Activated naive CD4-positive, alpha-beta T cell treated with anti-CD3 and anti-CD28 coated beads, Interleukin-2, amount 10 ng/mL, durations not matched to agents 7 days and 5 days (primary cell): ENCODE measurements around the gene DUSP12.
A peak's percentile ranks its signal among the peaks of the same experiment; 100 is the strongest.

ENCODE experiments used
- CTCF ChIA-PET: fragments of 350-600 bp; sonication (Branson Sonifier 250); formaldehyde crosslinking; loops from one replicate; lab custom pipeline; 2021; ENCODE audit warnings: antibody characterized with exemption; lab: Charles Lee
- DNase-seq: peaks from one replicate; pipeline ENCODE4 v3.0.0-alpha.2; 2020
- H3K27ac Mint-ChIP-seq: one replicate; pipeline ENCODE4 v1.8.0; 2021; ENCODE audit warnings: mild to moderate bottlenecking, moderate library complexity, mixed read lengths
- H3K27me3 Mint-ChIP-seq: one replicate; pipeline ENCODE4 v1.8.0; 2021; ENCODE audit warnings: mild to moderate bottlenecking, mixed read lengths
- H3K36me3 Mint-ChIP-seq: one replicate; pipeline ENCODE4 v1.8.0; 2021; ENCODE audit warnings: mixed read lengths
- H3K4me1 Mint-ChIP-seq: one replicate; pipeline ENCODE4 v1.8.0; 2021; ENCODE audit warnings: mixed read lengths
- H3K4me3 Mint-ChIP-seq: one replicate; pipeline ENCODE4 v1.8.0; 2021; ENCODE audit warnings: mild to moderate bottlenecking, moderate library complexity, mixed read lengths
- H3K9me3 Mint-ChIP-seq: one replicate; pipeline ENCODE4 v1.8.0; 2021; ENCODE audit warnings: mixed read lengths

Gene DUSP12, protein sequence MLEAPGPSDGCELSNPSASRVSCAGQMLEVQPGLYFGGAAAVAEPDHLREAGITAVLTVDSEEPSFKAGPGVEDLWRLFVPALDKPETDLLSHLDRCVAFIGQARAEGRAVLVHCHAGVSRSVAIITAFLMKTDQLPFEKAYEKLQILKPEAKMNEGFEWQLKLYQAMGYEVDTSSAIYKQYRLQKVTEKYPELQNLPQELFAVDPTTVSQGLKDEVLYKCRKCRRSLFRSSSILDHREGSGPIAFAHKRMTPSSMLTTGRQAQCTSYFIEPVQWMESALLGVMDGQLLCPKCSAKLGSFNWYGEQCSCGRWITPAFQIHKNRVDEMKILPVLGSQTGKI

DNA sequence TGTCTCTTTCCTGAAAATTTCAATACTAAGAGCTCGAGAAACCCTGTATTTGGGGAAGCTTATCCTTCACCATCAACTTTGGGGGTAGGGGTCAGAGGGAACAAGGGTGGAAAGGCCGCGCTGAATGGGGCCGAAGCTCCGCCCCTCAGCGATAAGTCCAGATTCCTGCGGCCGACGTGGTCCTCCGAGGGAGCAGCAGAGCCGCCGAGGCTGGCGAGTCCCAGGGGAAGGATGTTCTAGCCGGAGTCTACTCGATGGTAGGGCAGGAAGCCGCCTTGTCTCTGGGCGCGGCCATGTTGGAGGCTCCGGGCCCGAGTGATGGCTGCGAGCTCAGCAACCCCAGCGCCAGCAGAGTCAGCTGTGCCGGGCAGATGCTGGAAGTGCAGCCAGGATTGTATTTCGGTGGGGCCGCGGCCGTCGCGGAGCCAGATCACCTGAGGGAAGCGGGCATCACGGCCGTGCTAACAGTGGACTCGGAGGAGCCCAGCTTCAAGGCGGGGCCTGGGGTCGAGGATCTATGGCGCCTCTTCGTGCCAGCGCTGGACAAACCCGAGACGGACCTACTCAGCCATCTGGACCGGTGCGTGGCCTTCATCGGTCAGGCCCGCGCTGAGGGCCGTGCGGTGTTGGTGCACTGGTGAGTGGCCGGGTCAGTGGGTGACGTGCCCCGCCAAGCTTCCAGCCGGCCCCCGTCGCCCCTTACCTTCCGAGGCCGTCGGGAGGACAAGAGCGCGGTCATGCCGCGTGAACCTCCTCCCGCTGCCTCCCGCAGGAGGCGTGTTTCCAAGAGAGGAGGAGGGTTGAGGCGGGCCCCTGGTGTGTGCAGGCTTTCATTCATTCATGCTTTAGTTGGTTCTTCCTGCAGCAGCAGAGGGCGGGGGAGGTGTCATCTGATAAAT lies at the start of gene DUSP12:
TSS of gene DUSP12 (plus strand) at position 278 of the 899 bp plus-strand sequence. CDS start at position 294, 16 bp downstream.
- peaks cover 11% of the 10 kb centered on the region for H3K27me3 Mint-ChIP-seq
- peaks cover 3% of the 10 kb centered on the region for H3K9me3 Mint-ChIP-seq
- CTCF ChIA-PET = interaction anchor here (0.7 to 2.7 kb wide), 8 partner anchors 8 to 288 kb away, joined by 3 to 13 read pairs (median 4); partner anchors contain the start of gene OLFML2B
- H3K4me1 Mint-ChIP-seq = peaks cover 41% of the 10 kb centered on the region
- DNase-seq = peak; percentile 91
- H3K36me3 Mint-ChIP-seq = peaks cover 27% of the 10 kb centered on the region
- H3K4me3 Mint-ChIP-seq = peak within 1 kb of the TSS; percentile 98
- H3K27ac Mint-ChIP-seq = peak within 1 kb of the TSS; percentile 98

- CTCF ChIA-PET = interaction anchor here (1.0 kb wide), 1 partner anchor 11 kb away, joined by 4 read pairs; no protein-coding TSS in a partner anchor
- H3K27ac Mint-ChIP-seq = no peak overlapping the region
Observed at GRCh38 chr1:161702250-161702649, 47.3 kb upstream of the DUSP12 start.

DNA sequence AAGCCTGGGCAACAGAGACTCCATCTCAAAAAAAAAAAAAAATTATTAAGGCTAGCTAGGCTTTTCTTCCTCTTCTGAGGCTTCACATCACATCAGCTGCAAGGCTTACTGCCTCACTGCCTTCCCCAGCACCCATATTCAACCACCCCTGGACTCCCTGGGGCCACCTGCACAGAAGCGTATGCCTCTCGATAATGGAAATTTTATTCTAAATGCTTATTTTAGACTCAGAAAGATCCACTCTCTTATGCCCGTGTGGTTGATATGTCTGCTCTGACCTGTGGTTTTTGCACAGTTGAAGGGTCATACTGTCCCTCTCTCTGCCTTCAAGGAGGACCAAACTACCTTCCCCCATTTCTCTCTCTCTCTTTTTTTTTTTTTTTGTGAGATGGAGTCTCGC lies 44.0 kb upstream of the DUSP12 start:
- Mint-ChIP-seq H3K36me3 (no peaks in the 10 kb centered on the region), H3K4me1 (no peaks in the 10 kb centered on the region), H3K27ac (no peak overlapping the region), H3K4me3 (no peak overlapping the region), H3K9me3 (no peaks in the 10 kb centered on the region), H3K27me3 (peaks cover 18% of the 10 kb centered on the region)
- DNase-seq = no peak
- CTCF ChIA-PET = no interaction called here

More at GRCh38 chr1:161702250-161702649, 47.3 kb upstream of the DUSP12 start:
- Mint-ChIP-seq H3K4me3 (no peak overlapping the region), H3K27me3 (peaks cover 10% of the 10 kb centered on the region), H3K4me1 (no peaks in the 10 kb centered on the region), H3K9me3 (no peaks in the 10 kb centered on the region), H3K36me3 (no peaks in the 10 kb centered on the region)
- DNase-seq = no peak

- Mint-ChIP-seq H3K36me3 (no peaks in the 10 kb centered on the region), H3K27me3 (peaks cover 24% of the 10 kb centered on the region), H3K4me3 (no peak overlapping the region), H3K9me3 (no peaks in the 10 kb centered on the region), H3K4me1 (no peaks in the 10 kb centered on the region), H3K27ac (no peak overlapping the region)
- DNase-seq = no peak
- CTCF ChIA-PET = no interaction called here
Observed at GRCh38 chr1:161706113-161706481, 43.5 kb upstream of the DUSP12 start.

DNA sequence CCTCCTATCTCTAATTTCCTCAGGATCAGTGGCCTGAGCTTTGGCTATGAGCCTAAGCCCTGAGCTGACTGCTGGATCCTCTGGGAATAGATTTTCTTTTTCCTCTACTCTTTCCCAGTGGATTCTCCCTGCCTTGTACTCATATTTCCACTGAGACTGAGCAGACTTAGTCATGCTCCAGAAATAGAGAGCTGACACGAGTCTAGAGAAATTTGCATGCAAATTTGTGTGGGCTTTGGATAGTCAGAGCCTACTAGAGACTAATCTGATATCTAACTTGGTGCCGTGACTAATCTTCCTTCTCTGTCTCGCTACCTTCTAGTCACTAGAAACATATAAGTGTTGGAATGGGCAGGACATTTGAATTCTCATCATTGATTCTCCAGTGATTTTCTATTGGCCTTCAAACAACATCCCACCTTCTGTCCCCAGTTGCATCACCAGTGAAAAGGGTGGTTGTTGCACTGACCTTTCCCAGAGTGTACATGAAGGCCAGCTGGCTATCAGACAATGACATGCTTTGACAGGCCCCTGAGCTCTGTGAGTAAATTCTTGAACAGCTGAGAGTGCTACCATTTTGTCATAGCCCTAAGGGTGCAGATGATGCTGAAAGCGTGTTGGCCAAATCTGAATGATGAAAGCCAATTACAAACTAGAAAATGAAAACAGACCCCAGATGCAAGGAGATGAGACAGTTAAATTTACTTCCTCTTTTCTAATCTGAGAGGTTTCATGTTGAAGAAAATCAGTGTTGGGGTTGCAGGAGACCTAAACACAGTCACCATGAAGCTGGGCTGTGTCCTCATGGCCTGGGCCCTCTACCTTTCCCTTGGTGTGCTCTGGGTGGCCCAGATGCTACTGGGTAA lies 42.9 kb upstream of the DUSP12 start, which contains the start of gene FCRLA:
TSS of gene FCRLA (plus strand) at position 748 of the 866 bp plus-strand sequence. CDS start at position 784, 36 bp downstream.
- Mint-ChIP-seq H3K27me3 (peaks cover 30% of the 10 kb centered on the region), H3K9me3 (no peaks in the 10 kb centered on the region), H3K36me3 (no peaks in the 10 kb centered on the region), H3K4me3 (no peak within 1 kb of the TSS), H3K4me1 (peaks cover under 1% of the 10 kb centered on the region), H3K27ac (no peak within 1 kb of the TSS)
- CTCF ChIA-PET = interaction anchor here (1.6 kb wide), 1 partner anchor 31 kb away, joined by 7 read pairs; no protein-coding TSS in a partner anchor
- no peak for DNase-seq

- peaks cover 2% of the 10 kb centered on the region for H3K4me1 Mint-ChIP-seq
- CTCF ChIA-PET = interaction anchor here (1.6 kb wide), 1 partner anchor 31 kb away, joined by 7 read pairs; no protein-coding TSS in a partner anchor
- H3K4me3 Mint-ChIP-seq = no peak overlapping the region
- no peak for DNase-seq
- no peaks in the 10 kb centered on the region for H3K36me3 Mint-ChIP-seq
- no peak overlapping the region for H3K27ac Mint-ChIP-seq
- peaks cover 31% of the 10 kb centered on the region for H3K27me3 Mint-ChIP-seq
- H3K9me3 Mint-ChIP-seq = no peaks in the 10 kb centered on the region
Observed at GRCh38 chr1:161707503-161707902, 42.1 kb upstream of the DUSP12 start.

- Mint-ChIP-seq H3K4me3 (no peak overlapping the region), H3K27me3 (peaks cover 35% of the 10 kb centered on the region), H3K4me1 (peaks cover 2% of the 10 kb centered on the region), H3K36me3 (no peaks in the 10 kb centered on the region), H3K9me3 (no peaks in the 10 kb centered on the region), H3K27ac (no peak overlapping the region)
- CTCF ChIA-PET = interaction anchor here (1.1 kb wide), 1 partner anchor 17 kb away, joined by 3 read pairs; no protein-coding TSS in a partner anchor
- DNase-seq = no peak
Observed at GRCh38 chr1:161709373-161709772, 40.2 kb upstream of the DUSP12 start.

DNA sequence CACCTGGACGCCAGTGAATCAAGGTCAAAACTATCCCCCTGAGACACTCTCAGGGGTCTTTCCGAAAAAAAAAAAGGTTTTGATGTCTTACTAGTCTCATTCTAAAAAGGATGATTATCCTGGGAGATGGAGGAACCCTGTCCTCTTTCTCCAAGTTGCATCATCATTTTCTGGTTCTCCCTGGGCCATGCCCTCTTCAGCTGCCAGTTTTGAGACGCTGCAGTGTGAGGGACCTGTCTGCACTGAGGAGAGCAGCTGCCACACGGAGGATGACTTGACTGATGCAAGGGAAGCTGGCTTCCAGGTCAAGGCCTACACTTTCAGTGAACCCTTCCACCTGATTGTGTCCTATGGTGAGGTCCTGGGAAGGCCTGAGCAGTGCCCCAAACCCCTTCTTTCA lies 39.0 kb upstream of the DUSP12 start:
- Mint-ChIP-seq H3K4me3 (no peak overlapping the region), H3K36me3 (no peaks in the 10 kb centered on the region), H3K4me1 (peaks cover 2% of the 10 kb centered on the region), H3K27ac (no peak overlapping the region), H3K9me3 (no peaks in the 10 kb centered on the region), H3K27me3 (peaks cover 41% of the 10 kb centered on the region)
- DNase-seq = no peak
- CTCF ChIA-PET = no interaction called here

DNA sequence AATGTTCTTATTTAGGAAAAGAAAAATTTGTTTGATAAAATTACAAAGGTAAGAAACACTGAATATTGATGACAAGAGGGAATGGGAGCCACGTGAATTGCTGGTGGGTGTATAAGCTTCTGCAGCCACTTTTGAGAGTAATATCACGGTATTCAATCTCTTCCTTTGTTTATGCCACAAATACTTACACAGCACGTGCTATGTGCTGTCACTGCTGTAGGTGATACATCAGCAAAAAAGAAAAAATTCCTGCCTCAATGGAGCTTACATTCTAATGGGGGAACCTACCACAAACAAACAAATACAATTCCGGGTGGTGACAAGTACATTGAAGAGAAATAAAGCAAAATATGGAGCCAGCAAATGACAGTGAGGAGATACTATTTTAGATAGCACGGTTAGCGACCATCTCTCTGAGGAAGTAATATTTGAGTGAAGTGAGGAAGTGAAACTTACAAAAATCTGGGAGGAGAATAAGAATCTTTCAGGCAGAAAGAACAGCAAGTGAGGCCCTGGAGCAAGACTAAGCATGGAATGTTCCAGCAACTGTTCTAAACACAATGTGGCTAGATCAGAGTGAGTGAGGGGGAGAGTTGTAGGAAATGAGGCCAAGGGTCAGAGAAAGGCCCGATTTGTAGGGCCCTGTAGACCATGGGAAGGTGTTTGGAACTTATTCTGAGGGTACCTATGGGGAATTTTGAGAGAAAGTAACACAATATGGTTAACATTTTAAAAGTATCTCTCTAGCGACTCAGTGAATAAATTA lies 30.8 kb upstream of the DUSP12 start:
- H3K27me3 Mint-ChIP-seq = peaks cover 53% of the 10 kb centered on the region
- CTCF ChIA-PET = no interaction called here

GRCh38 chr1:161719325-161719611 lies 30.3 kb upstream of the DUSP12 start:
- H3K9me3 Mint-ChIP-seq = no peaks in the 10 kb centered on the region
- H3K4me3 Mint-ChIP-seq = no peak overlapping the region
- DNase-seq = no peak
- no peak overlapping the region for H3K27ac Mint-ChIP-seq
- no peaks in the 10 kb centered on the region for H3K36me3 Mint-ChIP-seq
- H3K4me1 Mint-ChIP-seq = peaks cover 11% of the 10 kb centered on the region
- peaks cover 58% of the 10 kb centered on the region for H3K27me3 Mint-ChIP-seq
- CTCF ChIA-PET = no interaction called here

More for the DNA sequence above, 30.8 kb upstream of the DUSP12 start:
- peaks cover 11% of the 10 kb centered on the region for H3K4me1 Mint-ChIP-seq
- no peak overlapping the region for H3K4me3 Mint-ChIP-seq
- no peak overlapping the region for H3K27ac Mint-ChIP-seq
- no peaks in the 10 kb centered on the region for H3K36me3 Mint-ChIP-seq
- DNase-seq = no peak
- H3K9me3 Mint-ChIP-seq = no peaks in the 10 kb centered on the region

DNA sequence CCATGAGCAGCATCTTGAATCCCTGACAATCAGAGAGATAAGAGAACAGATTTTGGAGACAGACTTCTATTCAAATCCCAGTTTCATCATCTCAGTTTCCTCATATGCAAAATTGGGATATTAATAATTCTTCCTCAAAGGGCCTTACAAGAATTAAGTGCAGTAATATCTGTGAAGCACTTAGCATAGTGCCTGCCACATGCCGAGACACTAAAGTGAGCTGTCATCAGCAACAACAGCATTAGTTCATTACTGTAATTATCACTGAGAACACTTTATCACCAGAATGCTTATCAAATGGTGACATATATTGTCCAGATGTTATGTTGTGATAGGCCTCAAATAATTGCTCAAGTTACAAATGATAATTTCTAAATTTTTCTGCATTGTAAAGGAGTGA lies 29.2 kb upstream of the DUSP12 start:
- no peak for DNase-seq
- Mint-ChIP-seq H3K27me3 (peaks cover 64% of the 10 kb centered on the region), H3K27ac (no peak overlapping the region), H3K36me3 (no peaks in the 10 kb centered on the region), H3K4me3 (no peak overlapping the region), H3K9me3 (no peaks in the 10 kb centered on the region), H3K4me1 (peaks cover 16% of the 10 kb centered on the region)
- CTCF ChIA-PET = no interaction called here

DNA sequence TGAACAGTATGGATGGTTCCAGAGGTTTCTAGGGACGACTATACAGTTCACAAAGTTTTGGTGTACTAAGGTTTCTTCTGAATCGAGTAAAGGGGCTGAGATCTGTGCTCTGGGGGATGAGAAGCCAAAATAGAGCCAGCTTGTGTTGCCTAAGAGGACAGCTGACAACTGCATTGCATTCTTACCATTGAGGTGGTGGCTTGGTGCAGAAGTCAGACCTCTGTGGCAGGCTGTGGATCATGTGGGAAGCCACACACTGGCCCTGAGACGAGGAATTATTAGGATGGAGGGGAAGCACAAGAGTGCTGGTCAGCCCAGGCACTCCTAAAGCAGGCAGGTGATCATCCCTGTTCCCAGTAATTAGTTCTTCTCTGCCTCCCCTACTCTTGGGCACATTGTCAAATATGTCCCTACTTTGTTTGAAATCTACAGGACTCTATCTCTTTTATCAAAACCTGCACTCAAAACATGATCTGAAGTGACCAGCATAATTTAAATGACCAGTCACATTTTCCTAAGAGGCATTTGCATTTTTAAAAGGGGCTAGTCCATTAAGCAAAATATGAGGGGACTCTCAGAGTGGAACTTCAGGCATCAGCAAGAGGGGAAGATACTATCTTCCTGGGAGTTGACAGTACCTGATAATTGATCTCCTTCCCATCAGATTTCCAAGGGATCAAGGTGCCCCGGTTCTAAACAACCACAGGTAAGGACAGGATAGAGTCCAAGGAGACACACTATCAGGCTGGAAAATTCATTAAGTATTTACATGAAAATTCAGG lies 28.4 kb upstream of the DUSP12 start, which contains the start of gene FCRLB:
TSS of gene FCRLB (plus strand) at position 589 of the 782 bp plus-strand sequence. CDS start 1,129 bp downstream, outside the sequence.
- CTCF ChIA-PET = no interaction called here
- no peak within 1 kb of the TSS for H3K4me3 Mint-ChIP-seq
- no peaks in the 10 kb centered on the region for H3K9me3 Mint-ChIP-seq
- no peak within 1 kb of the TSS for H3K27ac Mint-ChIP-seq
- H3K4me1 Mint-ChIP-seq = peaks cover 23% of the 10 kb centered on the region
- no peaks in the 10 kb centered on the region for H3K36me3 Mint-ChIP-seq
- peaks cover 64% of the 10 kb centered on the region for H3K27me3 Mint-ChIP-seq
- DNase-seq = no peak
